NCI-H524 (cell line): ENCODE data around the gene SRGAP3.
A peak's percentile ranks its signal among the peaks of the same experiment; 100 is the strongest.

Experiments used
- DNase-seq, 2 experiments: peaks; one replicate each; lab custom pipeline; 2025; lab: John Stamatoyannopoulos, UW

Gene SRGAP3

GRCh38 chr3:8964436-8965370 lies 284.7 kb downstream of the SRGAP3 start:
- DNase-seq = no peak

- DNase-seq = peak; percentile 58 to 92
These were observed 286.2 kb downstream of the SRGAP3 start, which contains the start of gene RAD18 for GRCh38 chr3:8963137-8963853. TSS of gene RAD18 (minus strand) at chr3:8963472. CDS start at chr3:8963385, 87 bp downstream.

GRCh38 chr3:8962226-8962861 lies 287.1 kb downstream of the SRGAP3 start:
- no peak for DNase-seq

GRCh38 chr3:8959668-8960067 lies 289.8 kb downstream of the SRGAP3 start:
- no peak for DNase-seq

GRCh38 chr3:8954938-8955763 lies 294.3 kb downstream of the SRGAP3 start:
- no peak for DNase-seq

GRCh38 chr3:8953313-8953712 lies 296.1 kb downstream of the SRGAP3 start:
- DNase-seq = no peak

- no peak for DNase-seq
These were observed 297.3 kb downstream of the SRGAP3 start for GRCh38 chr3:8952130-8952529.

- DNase-seq = no peak
These were observed 303.4 kb downstream of the SRGAP3 start for GRCh38 chr3:8945890-8946600.

GRCh38 chr3:8942746-8943488 lies 306.5 kb downstream of the SRGAP3 start:
- DNase-seq = no peak

GRCh38 chr3:8942115-8942514 lies 307.3 kb downstream of the SRGAP3 start:
- no peak for DNase-seq

GRCh38 chr3:8938021-8938420 lies 311.4 kb downstream of the SRGAP3 start:
- peak in 1 of 2 experiments; percentile 30 for DNase-seq

- DNase-seq = no peak
These were observed 312.1 kb downstream of the SRGAP3 start for GRCh38 chr3:8937064-8938020.

GRCh38 chr3:8932507-8932906 lies 316.9 kb downstream of the SRGAP3 start:
- no peak for DNase-seq

- peak in 1 of 2 experiments; percentile 18 for DNase-seq
These were observed 318.1 kb downstream of the SRGAP3 start for GRCh38 chr3:8931342-8931741.
